ENCODE data around the gene FXYD4. TPM values are rescaled to one million over a fixed set of nuclear protein-coding genes. Genes with fewer than 3 reads are reported as not detected.

The FXYD4 gene
- total and polyA plus RNA-seq, 4 donors, result not detected

DNA sequence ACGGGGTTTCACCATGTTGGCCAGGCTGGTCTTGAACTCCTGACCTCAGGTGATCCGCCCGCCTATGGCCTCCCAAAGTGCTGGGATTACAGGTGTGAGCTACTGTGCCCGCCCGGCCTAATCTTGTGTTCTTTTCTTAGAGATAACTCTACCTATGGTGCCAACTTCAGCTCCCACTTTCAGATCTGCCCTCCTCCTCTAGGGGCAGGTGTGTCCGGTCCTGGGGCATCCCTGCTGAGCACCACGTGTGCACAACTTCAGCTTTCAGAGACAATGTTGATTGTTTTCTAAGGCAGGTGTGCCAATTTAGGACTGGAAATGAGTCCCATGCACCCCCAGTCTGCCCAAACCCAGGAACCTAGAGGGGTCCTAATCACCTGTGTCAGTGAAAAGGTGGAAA lies 18.5 kb upstream of the FXYD4 start:
- Histone ChIP-seq H3K9me3 (ENCODE audit: control insufficient read depth, insufficient read depth, low read length) (no peaks in the 10 kb centered on the region), H3K27me3 (ENCODE audit: control insufficient read depth, insufficient read depth, low read length) (peaks cover 10% of the 10 kb centered on the region), H3K4me3 (ENCODE audit: low read depth, low read length) (no peak overlapping the region), H3K36me3 (ENCODE audit: control insufficient read depth, insufficient read depth, low read length) (no peaks in the 10 kb centered on the region), H3K27ac (ENCODE audit: low read depth, low read length) (no peak overlapping the region), H3K4me1 (ENCODE audit: control insufficient read depth, insufficient read depth, low read length) (peaks cover 8% of the 10 kb centered on the region)
- WGBS (ENCODE audit: insufficient coverage), result 84% methylated on average over 6 of the region's 7 CpGs
- no peak for DNase-seq (ENCODE audit: low read depth in 4 of 6, low spot score in 6 of 6)

GRCh38 chr10:43353495-43354329 lies 17.7 kb upstream of the FXYD4 start:
- peaks cover 10% of the 10 kb centered on the region for H3K27me3 ChIP-seq (ENCODE audit: control insufficient read depth, insufficient read depth, low read length)
- no peaks in the 10 kb centered on the region for H3K36me3 ChIP-seq (ENCODE audit: control insufficient read depth, insufficient read depth, low read length)
- H3K27ac ChIP-seq (ENCODE audit: low read depth, low read length), result no peak overlapping the region
- H3K9me3 ChIP-seq (ENCODE audit: control insufficient read depth, insufficient read depth, low read length), result no peaks in the 10 kb centered on the region
- H3K4me1 ChIP-seq (ENCODE audit: control insufficient read depth, insufficient read depth, low read length), result peaks cover 8% of the 10 kb centered on the region
- H3K4me3 ChIP-seq (ENCODE audit: low read depth, low read length), result no peak overlapping the region
- WGBS (ENCODE audit: insufficient coverage), result 61% methylated on average over 2 of the region's 3 CpGs
- no peak for DNase-seq (ENCODE audit: low read depth in 4 of 6, low spot score in 6 of 6)

DNA sequence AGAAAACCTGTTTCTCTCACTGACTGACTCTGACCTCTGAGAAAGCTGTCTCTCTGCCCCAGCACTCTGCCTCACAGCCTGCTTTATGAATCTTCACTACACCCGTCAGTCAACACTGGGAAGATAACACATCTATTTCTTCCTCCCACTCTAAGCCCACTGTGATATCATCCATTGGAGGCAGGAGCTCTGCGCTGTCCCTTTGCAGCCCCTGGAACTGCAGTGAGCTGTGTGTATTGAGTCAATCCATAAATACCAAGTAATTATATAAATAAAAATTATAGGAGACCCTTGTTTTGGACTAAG lies 17.2 kb upstream of the FXYD4 start:
- H3K27me3 ChIP-seq (ENCODE audit: control insufficient read depth, insufficient read depth, low read length), result peaks cover 10% of the 10 kb centered on the region
- DNase-seq (ENCODE audit: low read depth in 4 of 6, low spot score in 6 of 6), result no peak
- H3K4me3 ChIP-seq (ENCODE audit: low read depth, low read length), result no peak overlapping the region
- peaks cover 8% of the 10 kb centered on the region for H3K4me1 ChIP-seq (ENCODE audit: control insufficient read depth, insufficient read depth, low read length)
- no peaks in the 10 kb centered on the region for H3K36me3 ChIP-seq (ENCODE audit: control insufficient read depth, insufficient read depth, low read length)
- no peaks in the 10 kb centered on the region for H3K9me3 ChIP-seq (ENCODE audit: control insufficient read depth, insufficient read depth, low read length)
- no peak overlapping the region for H3K27ac ChIP-seq (ENCODE audit: low read depth, low read length)
- no CpG with 5 or more reads among the region's 2 CpGs for WGBS (ENCODE audit: insufficient coverage)

DNA sequence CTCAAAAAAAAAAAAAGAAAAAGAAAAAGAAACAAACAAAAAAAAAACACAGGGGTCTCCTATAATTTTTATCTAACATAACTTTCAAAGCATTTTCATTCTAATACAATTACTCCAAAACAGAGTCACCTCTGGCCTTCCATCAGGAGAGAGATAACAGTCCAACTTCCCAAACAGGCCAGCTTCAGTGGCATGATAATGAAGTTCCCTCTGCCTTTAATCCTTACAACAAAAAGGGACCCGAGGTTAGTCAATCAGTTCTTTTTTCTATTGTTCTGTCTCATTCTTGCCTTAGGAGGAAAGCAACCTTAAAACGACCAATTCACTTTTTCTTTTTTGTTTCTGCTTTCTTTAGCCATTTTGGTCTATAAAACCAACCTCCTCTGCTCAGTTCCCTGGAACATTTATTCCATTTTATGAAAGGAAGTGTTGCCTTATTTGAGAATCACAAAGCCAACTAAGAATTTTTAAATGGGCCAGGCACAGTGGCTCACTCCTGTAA lies 16.5 kb upstream of the FXYD4 start:
- H3K36me3 ChIP-seq (ENCODE audit: control insufficient read depth, insufficient read depth, low read length), result no peaks in the 10 kb centered on the region
- WGBS (ENCODE audit: insufficient coverage), result no CpG with 5 or more reads among the region's 2 CpGs
- no peak overlapping the region for H3K27ac ChIP-seq (ENCODE audit: low read depth, low read length)
- H3K27me3 ChIP-seq (ENCODE audit: control insufficient read depth, insufficient read depth, low read length), result peaks cover 9% of the 10 kb centered on the region
- no peaks in the 10 kb centered on the region for H3K9me3 ChIP-seq (ENCODE audit: control insufficient read depth, insufficient read depth, low read length)
- DNase-seq (ENCODE audit: low read depth in 4 of 6, low spot score in 6 of 6), result no peak
- peaks cover 8% of the 10 kb centered on the region for H3K4me1 ChIP-seq (ENCODE audit: control insufficient read depth, insufficient read depth, low read length)
- no peak overlapping the region for H3K4me3 ChIP-seq (ENCODE audit: low read depth, low read length)

- Histone ChIP-seq H3K4me1 (ENCODE audit: control insufficient read depth, insufficient read depth, low read length) (peaks cover under 1% of the 10 kb centered on the region), H3K9me3 (ENCODE audit: control insufficient read depth, insufficient read depth, low read length) (no peaks in the 10 kb centered on the region), H3K27me3 (ENCODE audit: control insufficient read depth, insufficient read depth, low read length) (peaks cover under 1% of the 10 kb centered on the region), H3K27ac (ENCODE audit: low read depth, low read length) (no peak overlapping the region), H3K36me3 (ENCODE audit: control insufficient read depth, insufficient read depth, low read length) (no peaks in the 10 kb centered on the region), H3K4me3 (ENCODE audit: low read depth, low read length) (no peak overlapping the region)
- no peak for DNase-seq (ENCODE audit: low read depth in 4 of 6, low spot score in 6 of 6)
- WGBS (ENCODE audit: insufficient coverage), result 74% methylated on average over 2 of the region's 4 CpGs
Observed at GRCh38 chr10:43355749-43356371, 15.6 kb upstream of the FXYD4 start.

GRCh38 chr10:43360086-43360485 lies 11.3 kb upstream of the FXYD4 start:
- DNase-seq (ENCODE audit: low read depth in 4 of 6, low spot score in 6 of 6), result no peak
- Histone ChIP-seq H3K9me3 (ENCODE audit: control insufficient read depth, insufficient read depth, low read length) (no peaks in the 10 kb centered on the region), H3K4me1 (ENCODE audit: control insufficient read depth, insufficient read depth, low read length) (peaks cover 14% of the 10 kb centered on the region), H3K27ac (ENCODE audit: low read depth, low read length) (no peak overlapping the region), H3K36me3 (ENCODE audit: control insufficient read depth, insufficient read depth, low read length) (no peaks in the 10 kb centered on the region), H3K27me3 (ENCODE audit: control insufficient read depth, insufficient read depth, low read length) (no peaks in the 10 kb centered on the region), H3K4me3 (ENCODE audit: low read depth, low read length) (no peak overlapping the region)
- 94% methylated on average over 6 of the region's 6 CpGs for WGBS (ENCODE audit: insufficient coverage)

- 16% methylated on average over 21 of the region's 21 CpGs for WGBS (ENCODE audit: insufficient coverage)
- no peak for DNase-seq (ENCODE audit: low read depth in 4 of 6, low spot score in 6 of 6)
Observed at GRCh38 chr10:43361547-43362190, 9.8 kb upstream of the FXYD4 start.

DNA sequence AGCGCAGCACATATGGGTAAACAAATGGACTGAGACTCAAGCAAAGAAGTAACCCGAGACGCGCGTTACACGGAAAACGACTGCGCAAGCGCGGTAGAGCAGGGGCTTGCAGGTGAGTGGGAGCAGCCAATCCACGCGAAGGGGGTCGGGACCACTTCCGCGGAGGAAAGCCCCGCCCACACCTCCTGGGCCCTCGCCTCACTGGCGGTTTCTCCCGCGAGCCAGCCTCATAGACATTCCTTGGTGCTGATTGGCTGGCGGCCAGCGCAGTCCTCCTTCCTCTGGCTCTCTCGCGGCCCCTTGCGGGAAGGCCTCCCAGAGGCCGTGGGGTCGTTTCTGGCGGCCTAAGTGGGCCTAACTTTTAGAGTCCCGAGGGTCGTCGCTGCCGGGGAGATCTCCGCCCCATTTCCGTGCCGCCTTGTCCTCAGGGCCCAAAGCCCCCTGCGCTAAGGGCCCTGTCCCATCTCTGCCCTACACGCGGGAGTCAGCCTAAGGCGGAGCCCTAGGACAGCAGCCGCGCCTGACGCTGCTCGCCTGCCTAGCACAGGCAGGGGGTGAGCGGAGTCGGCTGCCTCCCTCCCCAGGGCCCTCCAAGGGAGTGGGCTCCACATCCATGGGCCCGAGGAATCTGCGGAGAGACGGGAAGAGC lies 9.1 kb upstream of the FXYD4 start:
- WGBS (ENCODE audit: insufficient coverage), result 4% methylated on average over 48 of the region's 48 CpGs
- H3K4me3 ChIP-seq (ENCODE audit: low read depth, low read length), result peak overlapping the region; percentile 76
- H3K27me3 ChIP-seq (ENCODE audit: control insufficient read depth, insufficient read depth, low read length), result no peaks in the 10 kb centered on the region
- peaks cover 14% of the 10 kb centered on the region for H3K4me1 ChIP-seq (ENCODE audit: control insufficient read depth, insufficient read depth, low read length)
- H3K36me3 ChIP-seq (ENCODE audit: control insufficient read depth, insufficient read depth, low read length), result no peaks in the 10 kb centered on the region
- DNase-seq (ENCODE audit: low read depth in 4 of 6, low spot score in 6 of 6), result peak; percentile 80 to 99 (median 92)
- peak overlapping the region; percentile 57 for H3K27ac ChIP-seq (ENCODE audit: low read depth, low read length)
- no peaks in the 10 kb centered on the region for H3K9me3 ChIP-seq (ENCODE audit: control insufficient read depth, insufficient read depth, low read length)

More at GRCh38 chr10:43361547-43362190, 9.8 kb upstream of the FXYD4 start:
- Histone ChIP-seq H3K27ac (ENCODE audit: low read depth, low read length) (peak overlapping the region; percentile 57), H3K36me3 (ENCODE audit: control insufficient read depth, insufficient read depth, low read length) (no peaks in the 10 kb centered on the region), H3K9me3 (ENCODE audit: control insufficient read depth, insufficient read depth, low read length) (no peaks in the 10 kb centered on the region), H3K4me1 (ENCODE audit: control insufficient read depth, insufficient read depth, low read length) (peaks cover 14% of the 10 kb centered on the region), H3K4me3 (ENCODE audit: low read depth, low read length) (peak overlapping the region; percentile 76), H3K27me3 (ENCODE audit: control insufficient read depth, insufficient read depth, low read length) (no peaks in the 10 kb centered on the region)

GRCh38 chr10:43365001-43365400 lies 6.4 kb upstream of the FXYD4 start:
- Histone ChIP-seq H3K27me3 (ENCODE audit: control insufficient read depth, insufficient read depth, low read length) (no peaks in the 10 kb centered on the region), H3K4me1 (ENCODE audit: control insufficient read depth, insufficient read depth, low read length) (peaks cover 14% of the 10 kb centered on the region), H3K27ac (ENCODE audit: low read depth, low read length) (no peak overlapping the region), H3K36me3 (ENCODE audit: control insufficient read depth, insufficient read depth, low read length) (no peaks in the 10 kb centered on the region), H3K9me3 (ENCODE audit: control insufficient read depth, insufficient read depth, low read length) (no peaks in the 10 kb centered on the region), H3K4me3 (ENCODE audit: low read depth, low read length) (no peak overlapping the region)
- DNase-seq (ENCODE audit: low read depth in 4 of 6, low spot score in 6 of 6), result no peak
- WGBS (ENCODE audit: insufficient coverage), result no CpG with 5 or more reads among the region's 3 CpGs
